ENCODE measurements around the gene ZNRF3. TPM values are rescaled to one million over a fixed set of nuclear protein-coding genes. Genes with fewer than 3 reads are reported as not detected.

ZNRF3 gene
- total RNA-seq (0.70 and 0.71 TPM in 2 replicates), polyA plus RNA-seq (0.16 and 0.21 TPM in 2 replicates), polyA minus RNA-seq (0.09 and 0.43 TPM in 2 replicates)
- total RNA-seq (2013): 0.40 TPM

- peaks cover 11 to 15% of the 10 kb centered on the region in 2 donors for H3K4me1 ChIP-seq (ENCODE audit: control insufficient read depth in 2 of 2, insufficient read depth in 2 of 2, low read length in 2 of 2)
- no peaks in the 10 kb centered on the region for H3K36me3 ChIP-seq (replicated peaks in 1 of 2; ENCODE audit: control extremely low read depth in 1 of 2, control insufficient read depth in 1 of 2, extremely low read depth in 1 of 2, insufficient read depth in 2 of 2, low read length in 1 of 2)
- no peaks in the 10 kb centered on the region for H3K79me2 ChIP-seq (ENCODE audit: control insufficient read depth, insufficient read depth, low read length)
- peaks cover 24% of the 10 kb centered on the region for H3K4me1 Mint-ChIP-seq
- no peak for TF ChIP-seq CTCF (IDR thresholded peaks at IDR 0.05)
- TF ChIP-seq EZH2 (IDR thresholded peaks at IDR 0.05; ENCODE audit: borderline replicate concordance, insufficient read depth, low read depth, low read length, poor library complexity, severe bottlenecking): no peak
- peaks cover 0 to 25% (median 23%) of the 10 kb centered on the region in 4 experiments for H3K27me3 ChIP-seq (replicated peaks in 1 of 4; ENCODE audit: control extremely low read depth in 1 of 4, control insufficient read depth in 3 of 4, insufficient read depth in 4 of 4, low read length in 3 of 4)
- DNase-seq: peak; percentile 92
- H3K9me3 Mint-ChIP-seq (ENCODE audit: insufficient read depth): no peaks in the 10 kb centered on the region
- H3K4me3 ChIP-seq (ENCODE audit: control extremely low read depth in 1 of 5, extremely low read depth in 1 of 5, insufficient read depth in 1 of 5, low read depth in 2 of 5, low read length in 4 of 5): peak within 1 kb of the TSS in 4 of 5 experiments; percentile 65 to 85 (median 69)
- ChIA-PET CTCF (no interaction called here), POLR2A (interaction anchor here (0.6 kb wide), 1 partner anchor 1129 kb away, joined by 9 read pairs; no protein-coding TSS in a partner anchor)
- H3K9ac ChIP-seq (ENCODE audit: low read length): peak within 1 kb of the TSS; percentile 73
- intact Hi-C loops (cut with micrococcal nuclease): loop anchor here (1.0 to 10.0 kb wide), 7 partner anchors 81 to 1542 kb away; partner anchors contain the start of genes CCDC117, EWSR1, KREMEN1 and MTFP1
- peaks cover 22% of the 10 kb centered on the region for H3K27me3 Mint-ChIP-seq
- H4K20me1 ChIP-seq (ENCODE audit: control insufficient read depth, insufficient read depth, low read length, poor library complexity, severe bottlenecking): no peaks in the 10 kb centered on the region
- H3K4me3 Mint-ChIP-seq: peak within 1 kb of the TSS; percentile 88
- peaks cover 0 to 12% (median 0%) of the 10 kb centered on the region in 3 donors for H3K9me3 ChIP-seq (ENCODE audit: control extremely low read depth in 1 of 3, control insufficient read depth in 2 of 3, insufficient read depth in 1 of 3, low read length in 2 of 3)
- no peak within 1 kb of the TSS for H3K27ac ChIP-seq (ENCODE audit: low read length in 2 of 2)
- ATAC-seq (ENCODE audit: low read depth): peak; percentile 93
- peak within 1 kb of the TSS; percentile 97 for H2AFZ ChIP-seq (ENCODE audit: insufficient read depth, low read depth, low read length, poor library complexity, severe bottlenecking)
- peak within 1 kb of the TSS; percentile 92 for H3K4me2 ChIP-seq (replicated peaks; ENCODE audit: low read depth, low read length, poor library complexity, severe bottlenecking)
- peak within 1 kb of the TSS; percentile 56 for H3K27ac Mint-ChIP-seq
- WGBS (ENCODE audit: insufficient coverage): 1% methylated on average over 63 of the region's 85 CpGs
Measured at GRCh38 chr22:28882878-28883656, at the start of gene ZNRF3. Gene ZNRF3, plus strand, starts transcription at chr22:28883572. Its CDS starts 195 bp downstream, at chr22:28883767.
